ENCODE data around the gene TCTN2.

Gene TCTN2

GRCh38 chr12:123683964-123684363 lies 13.1 kb downstream of the TCTN2 start:
- no peak for DNase-seq (ENCODE audit: low read depth in 3 of 3, low spot score in 1 of 3)

GRCh38 chr12:123686636-123687190 lies 15.8 kb downstream of the TCTN2 start:
- no peak for DNase-seq (ENCODE audit: low read depth in 3 of 3, low spot score in 1 of 3)

- DNase-seq (ENCODE audit: low read depth in 3 of 3, low spot score in 1 of 3): no peak
Observed at GRCh38 chr12:123690191-123690840, 19.4 kb downstream of the TCTN2 start.

GRCh38 chr12:123696207-123696606 lies 25.3 kb downstream of the TCTN2 start:
- no peak for DNase-seq (ENCODE audit: low read depth in 3 of 3, low spot score in 1 of 3)

GRCh38 chr12:123696646-123697045 lies 25.7 kb downstream of the TCTN2 start:
- no peak for DNase-seq (ENCODE audit: low read depth in 3 of 3, low spot score in 1 of 3)

- DNase-seq (ENCODE audit: low read depth in 3 of 3, low spot score in 1 of 3): no peak
Observed at GRCh38 chr12:123705935-123706334, 35.0 kb downstream of the TCTN2 start.

- no peak for DNase-seq (ENCODE audit: low read depth in 3 of 3, low spot score in 1 of 3)
Observed at GRCh38 chr12:123707466-123707865, 36.6 kb downstream of the TCTN2 start.

GRCh38 chr12:123712780-123713319 lies 41.9 kb downstream of the TCTN2 start:
- DNase-seq (ENCODE audit: low read depth in 3 of 3, low spot score in 1 of 3): no peak

- DNase-seq (ENCODE audit: low read depth in 3 of 3, low spot score in 1 of 3): no peak
Observed at GRCh38 chr12:123713398-123713797, 42.5 kb downstream of the TCTN2 start.

- DNase-seq (ENCODE audit: low read depth in 3 of 3, low spot score in 1 of 3): no peak
Observed at GRCh38 chr12:123713823-123714585, 43.1 kb downstream of the TCTN2 start.

GRCh38 chr12:123715195-123715594 lies 44.3 kb downstream of the TCTN2 start:
- DNase-seq (ENCODE audit: low read depth in 3 of 3, low spot score in 1 of 3): no peak

- DNase-seq (ENCODE audit: low read depth in 3 of 3, low spot score in 1 of 3): no peak
Observed at GRCh38 chr12:123717350-123717749, 46.4 kb downstream of the TCTN2 start.

GRCh38 chr12:123720141-123720814 lies 49.4 kb downstream of the TCTN2 start:
- DNase-seq (ENCODE audit: low read depth in 3 of 3, low spot score in 1 of 3): no peak

- DNase-seq (ENCODE audit: low read depth in 3 of 3, low spot score in 1 of 3): no peak
Observed at GRCh38 chr12:123721245-123721644, 50.3 kb downstream of the TCTN2 start.

- DNase-seq (ENCODE audit: low read depth in 3 of 3, low spot score in 1 of 3): no peak
Observed at GRCh38 chr12:123723011-123723410, 52.1 kb downstream of the TCTN2 start.

GRCh38 chr12:123723765-123724164 lies 52.9 kb downstream of the TCTN2 start:
- no peak for DNase-seq (ENCODE audit: low read depth in 3 of 3, low spot score in 1 of 3)

- no peak for DNase-seq (ENCODE audit: low read depth in 3 of 3, low spot score in 1 of 3)
Observed at GRCh38 chr12:123726244-123726643, 55.3 kb downstream of the TCTN2 start.

- DNase-seq (ENCODE audit: low read depth in 3 of 3, low spot score in 1 of 3): no peak
Observed at GRCh38 chr12:123726962-123727361, 56.0 kb downstream of the TCTN2 start.

- DNase-seq (ENCODE audit: low read depth in 3 of 3, low spot score in 1 of 3): no peak
Observed at GRCh38 chr12:123727878-123728277, 57.0 kb downstream of the TCTN2 start.

GRCh38 chr12:123731596-123731995 lies 60.7 kb downstream of the TCTN2 start:
- no peak for DNase-seq (ENCODE audit: low read depth in 3 of 3, low spot score in 1 of 3)

GRCh38 chr12:123732251-123732650 lies 61.3 kb downstream of the TCTN2 start:
- DNase-seq (ENCODE audit: low read depth in 3 of 3, low spot score in 1 of 3): no peak

GRCh38 chr12:123733229-123733628 lies 62.3 kb downstream of the TCTN2 start:
- no peak for DNase-seq (ENCODE audit: low read depth in 3 of 3, low spot score in 1 of 3)
